H9 (cell line): Measurements from ENCODE around the gene SPIB. TPM values are rescaled to one million over a fixed set of nuclear protein-coding genes. Genes with fewer than 3 reads are reported as not detected.
A peak's percentile ranks its signal among the peaks of the same experiment; 100 is the strongest.

ENCODE experiments used
- DNase-seq: peaks from one replicate; pipeline ENCODE4 v3.0.0-alpha.2; 2017
- H2AFZ ChIP-seq: one replicate; pipeline ENCODE4 v1.6.1; 2013; ENCODE audit warnings: mild to moderate bottlenecking, low read length, control low read depth, moderate library complexity
- H2AK5ac ChIP-seq: 2 replicates; pipeline ENCODE4 v1.6.1; 2013; ENCODE audit warnings: low read length, control low read depth, mixed read lengths; ENCODE audit not compliant: insufficient read length
- H2BK120ac ChIP-seq: one replicate; pipeline ENCODE4 v1.6.1; 2013; ENCODE audit warnings: low read depth, mild to moderate bottlenecking, low read length, control low read depth, inconsistent platforms; ENCODE audit not compliant: poor library complexity, severe bottlenecking
- H2BK12ac ChIP-seq: 2 replicates; pipeline ENCODE4 v1.6.1; 2013; ENCODE audit warnings: low read length, control low read depth, mixed read lengths, low read depth; ENCODE audit not compliant: insufficient read length
- H2BK15ac ChIP-seq: 2 replicates; pipeline ENCODE4 v1.6.1; 2013; ENCODE audit warnings: low read depth, low read length, control low read depth
- H2BK20ac ChIP-seq: one replicate; pipeline ENCODE4 v1.6.1; 2013; ENCODE audit warnings: low read depth, mild to moderate bottlenecking, low read length, control low read depth, inconsistent platforms; ENCODE audit not compliant: poor library complexity, severe bottlenecking
- H2BK5ac ChIP-seq: 2 replicates; pipeline ENCODE4 v1.6.1; 2013; ENCODE audit warnings: low read length, control low read depth, mixed read lengths; ENCODE audit not compliant: insufficient read length
- H3K14ac ChIP-seq: 2 replicates; pipeline ENCODE4 v1.6.1; 2013; ENCODE audit warnings: low read length, control low read depth; ENCODE audit not compliant: insufficient read depth
- H3K18ac ChIP-seq: 2 replicates; pipeline ENCODE4 v1.6.1; 2013; ENCODE audit warnings: low read depth, mild to moderate bottlenecking, mixed read lengths, low read length, control low read depth; ENCODE audit not compliant: insufficient read length
- H3K23ac ChIP-seq: 2 replicates; pipeline ENCODE4 v1.6.1; 2013; ENCODE audit warnings: low read length, control low read depth, mixed read lengths, low read depth; ENCODE audit not compliant: insufficient read length
- H3K23me2 ChIP-seq: 2 replicates; pipeline ENCODE4 v1.6.1; 2013; ENCODE audit warnings: low read depth, mild to moderate bottlenecking, mixed read lengths, low read length, control low read depth; ENCODE audit not compliant: insufficient read length, poor library complexity, severe bottlenecking
- H3K27ac ChIP-seq: 2 replicates; pipeline ENCODE4 v1.5.1; 2013; ENCODE audit warnings: low read length, control low read depth, mixed read lengths, low read depth; ENCODE audit not compliant: insufficient read length
- H3K27me3 ChIP-seq: 2 replicates; pipeline ENCODE4 v1.6.1; 2013; ENCODE audit warnings: low read length, control low read depth, inconsistent platforms; ENCODE audit not compliant: insufficient read depth
- H3K4ac ChIP-seq: 2 replicates; pipeline ENCODE4 v1.6.1; 2013; ENCODE audit warnings: low read depth, mild to moderate bottlenecking, control low read depth, inconsistent platforms, low read length, moderate library complexity
- H3K4me1 ChIP-seq: 2 replicates; pipeline ENCODE4 v1.6.1; 2013; ENCODE audit warnings: low read length, control low read depth, inconsistent platforms; ENCODE audit not compliant: insufficient read depth
- H3K4me2 ChIP-seq: 2 replicates; pipeline ENCODE4 v1.6.1; 2013; ENCODE audit warnings: low read length, control low read depth, mixed read lengths; ENCODE audit not compliant: insufficient read length, insufficient read depth
- H3K56ac ChIP-seq: 2 replicates; pipeline ENCODE4 v1.6.1; 2013; ENCODE audit warnings: low read depth, mild to moderate bottlenecking, mixed read lengths, low read length, control low read depth; ENCODE audit not compliant: insufficient read length
- H3K79me1 ChIP-seq: 2 replicates; pipeline ENCODE4 v1.6.1; 2013; ENCODE audit warnings: low read depth, mild to moderate bottlenecking, moderate library complexity, low read length, control low read depth, inconsistent platforms; ENCODE audit not compliant: insufficient read depth, poor library complexity, severe bottlenecking
- H3K79me2 ChIP-seq: 2 replicates; pipeline ENCODE4 v1.6.1; 2013; ENCODE audit warnings: low read length, control low read depth, inconsistent platforms; ENCODE audit not compliant: insufficient read depth
- H3K9ac ChIP-seq: 2 replicates; pipeline ENCODE4 v1.6.1; 2013; ENCODE audit warnings: low read length, control low read depth, mixed read lengths; ENCODE audit not compliant: insufficient read length; ENCODE audit errors: extremely low read depth
- H3K9me3 ChIP-seq: one replicate; pipeline ENCODE4 v1.6.1; 2013; ENCODE audit warnings: low read depth, low read length, inconsistent platforms; ENCODE audit not compliant: control insufficient read depth
- H3T11ph ChIP-seq: one replicate; pipeline ENCODE4 v1.6.1; 2013; ENCODE audit warnings: mild to moderate bottlenecking, low read length, control low read depth, inconsistent platforms
- H4K20me1 ChIP-seq: one replicate; pipeline ENCODE4 v1.6.1; 2013; ENCODE audit not compliant: control insufficient read depth, insufficient read length, insufficient read depth
- H4K5ac ChIP-seq: 2 replicates; pipeline ENCODE4 v1.6.1; 2013; ENCODE audit warnings: low read depth, mild to moderate bottlenecking, mixed read lengths, low read length, control low read depth; ENCODE audit not compliant: insufficient read length
- H4K8ac ChIP-seq: replicated peaks from 2 replicates; pipeline ENCODE4 v1.6.1; 2013; ENCODE audit warnings: low read length, control low read depth, mixed read lengths, low read depth; ENCODE audit not compliant: insufficient read length
- H4K91ac ChIP-seq: 2 replicates; pipeline ENCODE4 v1.6.1; 2013; ENCODE audit warnings: low read depth, mild to moderate bottlenecking, moderate library complexity, mixed read lengths, low read length, control low read depth; ENCODE audit not compliant: insufficient read length
- H3K27ac Mint-ChIP-seq, 3 experiments: 2 replicates in 2 of 3; 3 replicates in 1 of 3; pipeline ENCODE4 v1.8.0; 2020 to 2021; ENCODE audit warnings: mixed read lengths in 3 of 3, mild to moderate bottlenecking in 1 of 3, moderate library complexity in 1 of 3
- H3K27me3 Mint-ChIP-seq: 2 replicates; pipeline ENCODE4 v1.8.0; 2021; ENCODE audit warnings: low read depth, mild to moderate bottlenecking, moderate library complexity, mixed read lengths
- H3K36me3 Mint-ChIP-seq, 3 experiments: 2 replicates in 2 of 3; 3 replicates in 1 of 3; pipeline ENCODE4 v1.8.0; 2020 to 2021; ENCODE audit warnings: low read depth in 3 of 3, mixed read lengths in 3 of 3; ENCODE audit not compliant: insufficient read depth in 1 of 3
- H3K4me1 Mint-ChIP-seq, 2 experiments: 2 replicates each; pipeline ENCODE4 v1.8.0; 2020; ENCODE audit warnings: mixed read lengths in 2 of 2
- H3K4me3 Mint-ChIP-seq, 2 experiments: 2 replicates in 1 of 2; 3 replicates in 1 of 2; pipeline ENCODE4 v1.8.0; 2020 to 2021; ENCODE audit warnings: mild to moderate bottlenecking in 2 of 2, mixed read lengths in 2 of 2, moderate library complexity in 1 of 2
- H3K9me3 Mint-ChIP-seq, 2 experiments: 2 replicates in 1 of 2; 3 replicates in 1 of 2; pipeline ENCODE4 v1.8.0; 2020; ENCODE audit warnings: mild to moderate bottlenecking in 2 of 2, mixed read lengths in 2 of 2, moderate library complexity in 1 of 2
- WGBS: extraction: QIAGEN DNeasy Blood & Tissue Kit; methylation state at CpG from one replicate; pipeline ENCODE4 v1.1.7; 2013; ENCODE audit warnings: missing lambda C conversion rate, low lambda C conversion rate, mixed read lengths; ENCODE audit not compliant: insufficient read length; ENCODE audit errors: extremely low coverage; 5-methylcytosine and 5-hydroxymethylcytosine counted together
- total RNA-seq: library from RNA; stranded (reverse); gene quantifications from 2 replicates; pipeline ENCODE4 v1.2.1, GENCODE V29; 2021
- TF ChIP-seq, protein P1 (sequence below): fragments of 200-600 bp; sonication (generic); conservative IDR thresholded peaks from 3 replicates; pipeline ENCODE4 v1.8.0; 2021; ENCODE audit warnings: antibody characterized with exemption, mild to moderate bottlenecking

SPIB gene
- total RNA-seq, 1 experiment from 2014 or later, result 33.3 TPM

DNA sequence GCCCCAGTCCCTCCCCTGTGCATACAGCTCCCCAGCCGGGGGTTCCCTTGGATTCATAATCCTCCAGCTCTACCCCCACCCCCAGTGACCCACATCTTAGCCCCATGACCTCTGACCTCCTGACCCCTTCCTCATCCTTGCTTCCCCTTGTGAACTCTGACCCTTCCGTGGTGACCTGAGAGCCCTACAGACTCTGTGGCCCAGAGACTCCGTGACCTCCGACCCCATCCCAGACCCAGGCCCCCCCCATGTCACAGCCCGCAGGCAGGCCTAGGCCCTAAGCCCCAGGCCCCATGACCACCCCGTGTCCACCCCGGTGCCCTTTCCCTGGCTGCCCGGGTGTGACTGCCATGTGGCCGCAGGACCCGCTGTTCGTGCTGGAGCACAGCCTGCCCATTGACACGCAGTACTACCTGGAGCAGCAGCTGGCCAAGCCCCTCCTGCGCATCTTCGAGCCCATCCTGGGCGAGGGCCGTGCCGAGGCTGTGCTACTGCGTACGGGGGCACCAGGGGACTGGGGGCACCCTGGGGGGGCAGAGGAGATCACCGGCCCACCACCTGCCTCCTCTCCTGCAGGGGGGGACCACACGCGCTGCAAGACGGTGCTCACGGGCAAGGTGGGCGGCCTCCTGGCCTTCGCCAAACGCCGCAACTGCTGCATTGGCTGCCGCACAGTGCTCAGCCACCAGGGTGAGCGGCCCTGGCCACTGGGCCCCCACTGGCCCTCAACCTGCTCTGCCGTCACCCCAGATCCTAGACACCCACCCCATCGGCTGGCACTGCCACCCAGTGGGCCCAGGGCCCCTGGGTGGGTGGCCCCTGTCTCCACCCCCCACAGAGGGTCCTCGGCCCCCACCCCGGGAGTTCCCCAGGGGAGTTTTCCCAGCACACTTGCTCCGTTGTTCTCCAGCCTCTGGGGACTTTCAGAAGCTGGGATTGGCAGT, 2.4 kb upstream of the SPIB start:
- Mint-ChIP-seq H3K4me3 (no peak overlapping the region), H3K27me3 (peaks cover 9% of the 10 kb centered on the region), H3K27ac (no peak overlapping the region; a peak in 1 of 7 replicates), H3K9me3 (peaks cover 0 to 5% of the 10 kb centered on the region in 2 experiments; a peak in 2 of 5 replicates), H3K36me3 (peaks cover 19 to 39% (median 22%) of the 10 kb centered on the region in 3 experiments), H3K4me1 (peaks cover 21 to 29% of the 10 kb centered on the region in 2 experiments)
- Histone ChIP-seq H2AFZ (no peak overlapping the region), H3K27me3 (no peaks in the 10 kb centered on the region), H4K91ac (no peak overlapping the region), H3K4ac (no peak overlapping the region), H3K9ac (no peak overlapping the region), H3K9me3 (no peaks in the 10 kb centered on the region), H3K79me2 (peaks cover 3% of the 10 kb centered on the region; the same call in 1 of the 2 replicates), H3K27ac (no peak overlapping the region), H4K8ac (no peak overlapping the region), H2BK12ac (no peak overlapping the region), H3K18ac (no peak overlapping the region), H2BK20ac (no peak overlapping the region), H2BK120ac (no peak overlapping the region), H3K79me1 (no peaks in the 10 kb centered on the region), H3K4me2 (no peak overlapping the region), H3K56ac (no peak overlapping the region), H2BK15ac (no peak overlapping the region), H2BK5ac (no peak overlapping the region), H4K5ac (no peak overlapping the region), H3K14ac (no peak overlapping the region), H3K23me2 (peaks cover 15% of the 10 kb centered on the region), H2AK5ac (no peak overlapping the region), H3T11ph (no peak overlapping the region), H3K23ac (no peak overlapping the region), H3K4me1 (no peaks in the 10 kb centered on the region), H4K20me1 (no peaks in the 10 kb centered on the region)
- peak; percentile 31 for DNase-seq
- TF ChIP-seq, protein P1, sequence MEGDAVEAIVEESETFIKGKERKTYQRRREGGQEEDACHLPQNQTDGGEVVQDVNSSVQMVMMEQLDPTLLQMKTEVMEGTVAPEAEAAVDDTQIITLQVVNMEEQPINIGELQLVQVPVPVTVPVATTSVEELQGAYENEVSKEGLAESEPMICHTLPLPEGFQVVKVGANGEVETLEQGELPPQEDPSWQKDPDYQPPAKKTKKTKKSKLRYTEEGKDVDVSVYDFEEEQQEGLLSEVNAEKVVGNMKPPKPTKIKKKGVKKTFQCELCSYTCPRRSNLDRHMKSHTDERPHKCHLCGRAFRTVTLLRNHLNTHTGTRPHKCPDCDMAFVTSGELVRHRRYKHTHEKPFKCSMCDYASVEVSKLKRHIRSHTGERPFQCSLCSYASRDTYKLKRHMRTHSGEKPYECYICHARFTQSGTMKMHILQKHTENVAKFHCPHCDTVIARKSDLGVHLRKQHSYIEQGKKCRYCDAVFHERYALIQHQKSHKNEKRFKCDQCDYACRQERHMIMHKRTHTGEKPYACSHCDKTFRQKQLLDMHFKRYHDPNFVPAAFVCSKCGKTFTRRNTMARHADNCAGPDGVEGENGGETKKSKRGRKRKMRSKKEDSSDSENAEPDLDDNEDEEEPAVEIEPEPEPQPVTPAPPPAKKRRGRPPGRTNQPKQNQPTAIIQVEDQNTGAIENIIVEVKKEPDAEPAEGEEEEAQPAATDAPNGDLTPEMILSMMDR, result no peak
- WGBS, result no CpG with 5 or more reads among the region's 35 CpGs
